Stimulated activated CD8-positive, alpha-beta memory T cell treated with anti-CD3 and anti-CD28 coated beads, Interleukin-4, amount 100 ng/mL, for 24 hours (primary cell): Measurements from ENCODE around the gene RAP1GDS1.
"Not testable (repeated sequence)": the region's sequence is repeated elsewhere in the genome, so short reads cannot be mapped to it uniquely, and the experiment has no call there.

ENCODE experiments used
- DNase-seq: peaks from one replicate; pipeline ENCODE4 v3.0.0-alpha.2; 2020; ENCODE audit warnings: low read depth

Gene RAP1GDS1

GRCh38 chr4:98287328-98287727, 26.1 kb downstream of the RAP1GDS1 start:
- no peak for DNase-seq

- not testable (repeated sequence) for DNase-seq
Measured at GRCh38 chr4:98288671-98289070, 27.5 kb downstream of the RAP1GDS1 start.

GRCh38 chr4:98289375-98289774, 28.2 kb downstream of the RAP1GDS1 start:
- no peak for DNase-seq

- DNase-seq: no peak
Measured at GRCh38 chr4:98290511-98290910, 29.3 kb downstream of the RAP1GDS1 start.

GRCh38 chr4:98293104-98293887, 32.1 kb downstream of the RAP1GDS1 start:
- no peak for DNase-seq

DNA sequence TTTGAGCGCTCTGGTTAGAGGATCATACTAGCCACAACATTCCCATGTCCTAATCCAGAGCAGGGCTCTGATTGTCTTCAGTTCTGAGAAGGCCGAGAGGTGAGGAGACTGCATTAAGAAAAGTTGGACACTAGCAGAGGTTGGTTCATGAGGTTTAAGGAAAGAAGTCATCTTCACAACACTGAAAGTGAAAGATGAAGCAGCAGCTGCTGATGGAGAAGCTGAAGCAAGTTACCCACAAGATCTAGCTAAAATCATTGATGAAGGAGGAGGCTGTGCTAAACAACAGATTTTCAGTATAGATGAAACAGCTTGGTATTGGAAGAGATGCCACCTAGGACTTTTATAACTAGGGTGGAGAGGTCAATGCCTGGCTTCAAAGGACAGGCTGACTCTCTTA, 36.8 kb downstream of the RAP1GDS1 start:
- DNase-seq: no peak

DNA sequence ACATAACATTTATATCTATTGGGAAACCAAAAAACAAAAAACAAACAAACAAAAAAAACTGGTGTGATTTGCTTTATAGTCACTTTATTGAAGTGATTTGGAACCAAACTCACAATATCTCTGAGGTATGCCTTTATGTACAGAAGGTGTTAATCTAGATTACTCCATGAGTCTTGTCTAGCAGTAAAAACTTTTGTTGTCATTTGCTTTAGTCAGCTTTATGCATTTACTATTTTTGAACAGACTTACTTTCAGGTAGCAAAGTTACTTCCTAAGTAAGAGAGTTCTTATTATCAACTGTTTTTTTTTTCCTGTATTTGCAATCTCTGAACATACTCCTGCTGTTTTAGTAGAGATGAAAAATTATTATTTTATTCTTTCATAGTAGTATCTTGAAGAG, 39.5 kb downstream of the RAP1GDS1 start:
- DNase-seq: no peak

- no peak for DNase-seq
Measured at GRCh38 chr4:98305576-98305975, 44.4 kb downstream of the RAP1GDS1 start.

GRCh38 chr4:98310867-98311266, 49.7 kb downstream of the RAP1GDS1 start:
- no peak for DNase-seq

DNA sequence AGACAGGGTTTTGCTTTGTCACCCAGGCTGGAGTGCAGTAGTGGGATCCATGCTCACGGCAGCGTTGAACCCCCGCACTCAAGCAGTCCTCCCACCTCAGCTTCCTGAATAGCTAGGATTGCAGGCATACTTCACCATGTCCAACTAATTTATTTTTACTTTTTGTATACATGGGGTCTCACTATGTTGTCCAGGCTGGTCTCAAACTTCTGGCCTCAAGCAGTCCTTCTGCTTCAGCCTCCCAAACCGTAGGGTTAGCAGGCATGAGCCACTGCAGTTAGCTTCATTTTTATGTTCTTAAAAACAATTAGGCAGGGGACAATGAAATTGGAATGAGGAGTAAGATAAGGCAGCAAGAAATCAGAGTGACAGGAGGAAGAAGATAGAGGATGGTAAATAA, 50.5 kb downstream of the RAP1GDS1 start:
- no peak for DNase-seq

GRCh38 chr4:98314791-98315565, 53.8 kb downstream of the RAP1GDS1 start:
- DNase-seq: no peak

GRCh38 chr4:98318521-98318920, 57.3 kb downstream of the RAP1GDS1 start:
- no peak for DNase-seq

- DNase-seq: no peak
Measured at GRCh38 chr4:98319021-98319420, 57.8 kb downstream of the RAP1GDS1 start.

DNA sequence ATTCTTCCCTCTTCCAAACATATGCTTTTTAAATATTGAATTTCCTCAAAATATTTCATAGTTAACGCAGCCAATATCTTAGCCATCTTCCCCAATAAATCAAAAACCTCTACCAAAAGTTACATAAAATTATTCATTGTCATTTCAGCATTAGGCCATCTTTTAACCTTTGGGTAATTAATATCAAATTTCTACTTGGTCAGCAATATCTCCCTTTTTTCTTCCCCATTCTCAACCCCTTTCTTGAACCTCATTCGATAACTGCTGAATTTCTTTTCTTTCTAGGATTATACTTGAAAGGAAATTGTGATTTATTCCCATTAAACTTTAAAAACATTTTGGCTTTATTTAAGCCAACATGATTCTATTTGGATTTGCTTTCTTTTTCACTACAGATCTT, 65.0 kb downstream of the RAP1GDS1 start:
- no peak for DNase-seq

DNA sequence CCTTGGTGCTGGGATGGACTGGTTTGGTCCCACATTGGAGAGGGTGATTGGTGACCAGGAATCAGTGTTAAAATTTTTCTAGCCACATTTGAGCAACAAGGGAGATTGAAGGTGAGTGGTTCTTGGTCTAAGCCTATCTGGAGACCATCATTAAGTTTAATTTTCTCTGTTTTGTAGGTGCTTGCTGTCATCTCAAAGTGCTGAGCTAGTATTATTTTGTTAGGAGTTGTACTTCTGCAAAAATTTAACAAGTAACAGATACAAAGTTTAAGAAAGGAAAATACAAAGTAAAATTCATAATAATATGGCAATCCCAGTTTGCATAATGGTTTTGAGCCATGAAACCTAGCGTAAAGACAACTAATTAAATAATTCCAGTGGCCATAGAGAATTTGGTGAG, 66.5 kb downstream of the RAP1GDS1 start:
- DNase-seq: no peak

DNA sequence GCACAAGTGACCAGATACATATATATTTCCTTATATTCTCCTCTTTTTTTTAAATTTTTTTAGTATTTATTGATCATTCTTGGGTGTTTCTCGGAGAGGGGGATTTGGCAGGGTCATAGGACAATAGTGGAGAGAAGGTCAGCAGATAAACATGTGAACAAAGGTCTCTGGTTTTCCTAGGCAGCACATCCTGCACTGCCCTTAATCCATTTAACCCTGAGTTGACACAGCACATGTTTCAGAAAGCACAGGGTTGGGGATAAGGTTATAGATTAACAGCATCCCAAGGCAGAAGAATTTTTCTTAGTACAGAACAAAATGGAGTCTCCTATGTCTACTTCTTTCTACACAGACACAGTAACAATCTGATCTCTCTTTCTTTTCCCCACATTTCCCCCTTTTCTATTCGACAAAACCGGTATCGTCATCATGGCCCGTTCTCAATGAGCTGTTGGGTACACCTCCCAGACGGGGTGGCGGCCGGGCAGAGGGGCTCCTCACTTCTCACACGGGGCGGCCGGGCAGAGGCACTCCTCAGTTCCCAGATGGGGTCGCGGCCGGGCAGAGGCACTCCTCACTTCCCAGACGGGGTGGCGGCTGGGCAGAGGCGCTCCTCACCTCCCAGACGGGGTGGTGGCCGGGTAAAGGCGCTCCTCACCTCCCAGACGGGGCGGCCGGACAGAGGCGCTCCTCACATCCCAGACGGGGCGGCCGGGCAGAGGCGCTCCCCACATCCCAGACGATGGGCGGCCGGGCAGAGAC, 68.9 kb downstream of the RAP1GDS1 start:
- DNase-seq: not testable (repeated sequence)

GRCh38 chr4:98332017-98332416, 70.8 kb downstream of the RAP1GDS1 start:
- no peak for DNase-seq

GRCh38 chr4:98334461-98334860, 73.3 kb downstream of the RAP1GDS1 start:
- DNase-seq: no peak

GRCh38 chr4:98338761-98339438, 77.7 kb downstream of the RAP1GDS1 start:
- DNase-seq: no peak

GRCh38 chr4:98341309-98341708, 80.1 kb downstream of the RAP1GDS1 start:
- no peak for DNase-seq

DNA sequence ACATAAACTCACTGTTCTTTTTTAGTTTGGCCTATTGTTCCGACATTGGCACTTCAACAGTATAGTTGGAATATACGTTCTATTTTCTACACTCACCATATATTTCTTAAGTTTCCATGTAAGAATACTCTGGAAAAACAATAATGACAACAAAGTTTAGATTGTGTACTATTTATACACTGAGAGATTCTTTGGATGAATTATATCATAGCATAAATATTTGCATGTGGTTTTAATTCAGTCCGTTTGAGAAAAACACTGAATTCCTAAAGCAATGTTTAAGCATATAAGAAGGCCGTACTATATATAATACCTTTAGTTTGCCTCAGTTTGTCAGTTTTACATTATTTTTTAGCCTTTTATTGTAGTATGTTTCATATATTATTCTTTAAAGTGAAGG, 82.4 kb downstream of the RAP1GDS1 start:
- DNase-seq: no peak

DNA sequence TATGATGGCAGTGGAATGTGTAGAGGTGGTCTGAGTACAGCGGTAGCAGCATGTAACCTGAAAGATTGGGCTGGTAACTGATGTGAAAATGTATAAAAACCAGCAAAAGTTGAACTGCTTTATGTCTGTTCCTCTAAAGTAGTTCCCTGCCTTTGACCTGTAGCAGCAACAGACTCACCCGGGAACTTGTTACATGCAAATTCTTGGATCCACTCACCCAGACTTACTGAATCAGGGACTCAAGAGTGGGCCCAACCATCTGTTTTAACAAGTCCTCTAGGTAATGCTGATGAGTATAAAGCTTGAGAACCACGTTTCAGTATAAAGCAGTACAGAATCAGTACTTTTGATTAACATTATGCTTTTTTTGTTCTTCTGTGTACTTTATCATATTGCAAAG, 84.7 kb downstream of the RAP1GDS1 start:
- no peak for DNase-seq
